CD4-positive, alpha-beta T cell treated with Interleukin-15 for 1 hour (primary cell): ENCODE measurements around the gene OBP2B.
"Not testable (repeated sequence)": the region's sequence is repeated elsewhere in the genome, so short reads cannot be mapped to it uniquely, and the experiment has no call there.

ENCODE experiments used
- DNase-seq: peaks from one replicate; pipeline ENCODE4 v3.0.0-alpha.2; 2020

Gene OBP2B

GRCh38 chr9:133221177-133221809 lies 12.2 kb upstream of the OBP2B start:
- no peak for DNase-seq

DNA sequence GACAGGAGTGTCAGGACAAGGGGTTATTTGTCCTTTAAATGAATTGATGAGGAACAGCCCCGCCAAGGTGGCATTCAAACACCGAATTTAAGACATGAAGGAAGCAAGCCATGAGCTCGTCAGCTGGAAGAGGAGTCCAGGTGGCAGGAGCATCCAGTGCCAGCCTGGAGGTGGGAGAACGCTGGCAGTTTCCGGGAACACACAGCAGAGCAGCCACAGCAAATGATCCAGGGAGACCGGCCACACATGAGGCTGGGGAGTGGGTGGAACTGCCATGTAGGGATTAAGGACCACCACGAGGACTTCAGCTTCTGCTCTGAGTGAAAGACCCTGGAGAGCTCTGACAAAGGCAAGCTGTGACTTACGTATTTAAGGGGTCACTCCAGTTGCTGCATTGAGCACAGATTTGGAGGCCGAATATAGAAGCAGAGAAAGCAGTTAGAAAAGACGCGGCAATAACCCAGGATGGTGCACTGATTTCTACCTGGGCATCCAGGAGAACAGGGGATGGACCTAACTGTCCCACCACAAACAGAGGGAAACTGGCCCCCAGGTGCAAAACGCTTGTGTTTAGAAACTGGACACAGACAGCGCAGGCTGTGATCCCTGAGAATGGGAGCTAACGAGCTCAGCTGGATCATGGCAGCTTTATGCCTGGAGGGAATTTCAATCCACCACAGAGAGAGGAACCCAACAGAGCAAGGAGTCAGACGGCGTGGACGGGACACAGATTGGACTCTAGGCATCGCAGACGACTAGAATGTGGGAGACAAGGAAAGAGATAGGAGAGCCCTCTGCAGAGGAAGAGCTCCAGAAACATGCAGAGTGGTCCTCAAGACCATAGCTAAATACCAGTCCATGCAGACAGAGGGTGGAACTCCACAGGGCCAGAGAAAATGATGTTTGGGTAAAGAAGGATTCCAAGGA lies 9.3 kb upstream of the OBP2B start:
- not testable (repeated sequence) for DNase-seq

GRCh38 chr9:133217333-133217988 lies 8.4 kb upstream of the OBP2B start:
- DNase-seq, result not testable (repeated sequence)

DNA sequence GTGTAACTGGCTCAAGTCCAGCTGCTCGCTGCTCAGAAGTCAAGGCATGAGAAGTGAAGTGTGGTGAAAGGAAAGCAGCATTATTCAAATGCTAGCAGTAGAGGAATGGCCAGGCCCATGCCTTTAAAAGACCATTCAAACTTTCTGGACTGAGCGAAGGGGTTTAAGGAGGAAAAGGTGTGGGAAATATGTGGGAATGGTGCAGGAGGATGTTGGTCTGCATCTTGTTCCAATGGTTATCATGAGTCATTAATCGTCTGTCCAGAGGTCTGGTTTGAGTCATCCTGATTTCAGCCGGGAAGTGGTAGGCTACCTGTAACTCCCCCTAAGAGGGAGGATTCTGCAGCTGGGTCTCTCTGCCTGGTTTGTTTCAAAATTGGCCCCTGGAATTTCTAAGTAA lies 5.2 kb upstream of the OBP2B start:
- DNase-seq, result not testable (repeated sequence)

DNA sequence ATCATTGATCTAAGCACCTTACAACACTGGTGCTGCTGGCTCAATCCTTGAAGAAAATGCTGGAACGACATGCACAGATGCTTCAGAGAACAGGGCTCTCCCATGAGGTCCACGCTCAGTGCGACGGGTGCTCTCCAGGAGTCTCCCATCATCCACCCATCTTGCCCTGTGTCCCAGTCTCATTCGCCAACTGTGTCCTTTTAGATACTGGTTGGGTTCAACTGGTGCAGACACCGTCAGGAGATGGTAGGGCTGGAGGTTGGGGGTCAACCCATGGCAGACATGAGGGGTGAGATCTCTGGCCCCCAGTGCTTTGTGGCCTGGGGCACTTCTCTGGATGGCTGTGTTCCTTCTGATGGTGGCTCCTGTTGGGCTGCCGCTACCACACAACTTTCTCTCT lies 1.6 kb upstream of the OBP2B start:
- DNase-seq, result no peak

- no peak for DNase-seq
Observed at GRCh38 chr9:133210202-133210532, 1.1 kb upstream of the OBP2B start.

- not testable (repeated sequence) for DNase-seq
Observed at GRCh38 chr9:133209327-133210201, 514 bp upstream of the OBP2B start.

GRCh38 chr9:133208171-133208879 lies 725 bp downstream of the OBP2B start:
- not testable (repeated sequence) for DNase-seq

GRCh38 chr9:133207540-133208170 lies 1.4 kb downstream of the OBP2B start:
- DNase-seq, result no peak

- DNase-seq, result no peak
Observed at GRCh38 chr9:133207021-133207531, 2.0 kb downstream of the OBP2B start.

GRCh38 chr9:133205996-133206931 lies 2.8 kb downstream of the OBP2B start:
- no peak for DNase-seq

- DNase-seq, result not testable (repeated sequence)
Observed at GRCh38 chr9:133205481-133205887, 3.6 kb downstream of the OBP2B start.

DNA sequence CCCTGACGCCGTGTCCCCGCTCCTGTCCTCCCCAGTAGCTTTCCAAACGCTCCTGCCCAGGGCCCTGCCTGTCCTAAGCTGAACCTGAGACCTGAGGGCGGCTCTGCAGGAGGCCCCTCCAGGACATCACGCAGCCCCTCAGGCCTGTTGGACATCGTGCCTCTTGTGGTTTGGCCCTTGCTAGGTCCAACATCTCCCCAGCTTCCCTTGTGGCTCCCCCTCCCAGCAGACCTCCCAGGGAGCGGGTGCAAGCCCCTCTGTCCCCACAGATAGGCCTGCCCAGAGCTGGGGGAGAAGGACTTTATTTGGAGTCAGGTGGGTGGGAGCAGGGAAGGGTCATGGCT lies 4.1 kb downstream of the OBP2B start:
- no peak for DNase-seq

DNA sequence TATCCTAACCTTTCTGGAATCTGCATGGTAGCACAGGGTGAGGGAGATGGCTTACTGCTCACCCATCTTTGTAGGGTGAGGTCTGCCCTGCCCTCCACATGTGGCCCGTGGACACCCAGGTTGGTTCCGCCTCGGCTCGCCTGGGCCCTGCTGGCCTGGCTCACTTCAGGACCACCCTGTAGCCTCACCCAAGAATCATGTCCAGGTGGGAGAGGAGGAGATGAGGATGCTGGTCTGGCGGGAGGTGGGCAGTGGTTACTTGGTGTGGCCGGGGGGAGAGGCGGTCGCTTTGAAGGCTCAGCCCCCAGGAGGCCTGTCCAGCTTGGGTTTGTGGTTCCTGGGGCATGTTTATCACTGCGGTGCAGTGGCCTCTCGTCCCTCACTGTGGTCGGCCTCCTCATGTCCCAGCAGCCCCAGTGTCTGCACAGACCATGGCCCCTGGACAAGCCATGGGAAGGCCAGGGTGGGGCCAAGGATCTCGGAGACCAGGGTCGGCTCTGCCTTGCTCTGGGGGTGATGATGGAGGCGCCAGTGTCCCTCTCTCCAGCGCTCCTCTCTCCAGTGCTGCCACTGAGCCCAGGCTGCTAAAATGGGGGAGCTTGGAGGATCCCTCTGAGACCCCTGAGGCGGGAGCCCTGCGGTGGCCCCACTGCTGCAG lies 4.6 kb downstream of the OBP2B start:
- no peak for DNase-seq

GRCh38 chr9:133203506-133204075 lies 5.5 kb downstream of the OBP2B start:
- no peak for DNase-seq

DNA sequence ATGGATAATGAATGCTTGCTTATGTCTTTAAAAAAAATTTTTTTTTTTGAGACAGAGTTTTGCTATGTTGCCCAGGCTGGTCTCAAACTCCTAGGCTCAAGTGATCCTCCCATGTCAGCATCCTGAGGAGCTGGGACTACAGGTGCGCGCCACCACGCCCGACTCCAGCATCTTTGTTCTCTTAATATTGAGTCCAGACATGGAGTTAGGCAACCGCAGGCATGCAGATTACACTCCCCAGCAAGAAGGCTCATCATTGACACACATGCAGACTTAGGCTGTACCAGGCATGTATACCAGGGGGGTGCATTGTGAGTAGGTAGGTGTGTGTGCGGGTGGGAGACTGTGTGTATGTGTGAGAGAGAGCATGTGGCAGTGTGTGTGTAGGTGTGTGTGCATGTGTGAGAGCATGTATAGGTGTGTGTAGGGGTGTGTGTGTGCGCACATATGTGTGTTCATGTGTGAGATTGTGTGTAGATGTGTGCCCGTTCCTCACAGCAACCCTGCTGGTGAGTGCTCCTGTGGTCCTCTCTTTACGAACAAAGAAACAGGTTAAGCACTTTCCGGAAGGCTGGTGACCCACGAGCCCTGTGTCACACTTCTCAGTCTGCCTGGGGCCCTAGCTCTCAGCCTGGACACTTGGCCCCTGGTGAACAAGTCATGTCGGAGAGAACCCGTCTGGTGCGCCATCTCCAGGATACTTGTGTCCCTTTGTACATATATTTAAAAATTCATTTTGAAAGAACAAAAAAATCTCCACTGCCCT lies 6.2 kb downstream of the OBP2B start:
- no peak for DNase-seq

DNA sequence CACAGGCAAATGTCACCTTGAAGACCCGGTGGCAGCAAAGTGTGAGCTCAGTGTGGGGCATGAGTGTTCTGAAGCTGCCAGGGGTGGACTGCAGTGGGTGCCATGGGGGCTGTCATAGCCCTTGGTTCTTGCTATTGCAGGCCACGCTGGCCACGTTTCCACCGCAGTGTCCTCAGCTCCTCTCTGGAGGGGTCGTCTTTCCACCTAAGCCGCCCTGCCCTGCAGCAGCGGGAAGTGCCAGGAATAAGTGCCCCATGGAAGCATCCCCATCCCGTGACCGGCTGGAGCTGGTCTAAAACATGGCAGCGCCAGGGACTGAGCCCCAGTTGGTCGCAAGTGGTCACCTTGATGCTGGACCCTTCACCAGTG lies 6.9 kb downstream of the OBP2B start:
- DNase-seq, result no peak

GRCh38 chr9:133201424-133202144 lies 7.5 kb downstream of the OBP2B start:
- DNase-seq, result no peak
